Stimulated activated memory B cell treated with anti-CD40 and anti-IgM and Interleukin-4, amounts not matched to agents 10 μg/mL and 1 μg/mL and 100 μg/mL, for 72 hours (primary cell): ENCODE data around the gene AGFG2.

ENCODE experiments used
- ATAC-seq: fragments of 150-1000 bp; cut with Tn5 transposase; 2 replicates; pipeline ENCODE4 v1.10.0; 2021
- H3K27ac Mint-ChIP-seq: one replicate; pipeline ENCODE4 v1.8.0; 2022; ENCODE audit warnings: mild to moderate bottlenecking, mixed read lengths
- H3K27me3 Mint-ChIP-seq: one replicate; pipeline ENCODE4 v1.8.0; 2022; ENCODE audit warnings: mixed read lengths
- H3K36me3 Mint-ChIP-seq: one replicate; pipeline ENCODE4 v1.8.0; 2022; ENCODE audit warnings: mixed read lengths
- H3K4me1 Mint-ChIP-seq: one replicate; pipeline ENCODE4 v1.8.0; 2022; ENCODE audit warnings: mixed read lengths
- H3K4me3 Mint-ChIP-seq: one replicate; pipeline ENCODE4 v1.8.0; 2022; ENCODE audit warnings: mild to moderate bottlenecking, moderate library complexity, mixed read lengths
- H3K9me3 Mint-ChIP-seq: one replicate; pipeline ENCODE4 v1.8.0; 2022; ENCODE audit warnings: mixed read lengths

AGFG2 gene

GRCh38 chr7:100614308-100614861 lies 75.4 kb downstream of the AGFG2 start:
- no peak overlapping the region for H3K27ac Mint-ChIP-seq
- H3K36me3 Mint-ChIP-seq, result peaks cover 11% of the 10 kb centered on the region
- no peaks in the 10 kb centered on the region for H3K27me3 Mint-ChIP-seq
- H3K4me3 Mint-ChIP-seq, result no peak overlapping the region
- no peak for ATAC-seq
- no peaks in the 10 kb centered on the region for H3K9me3 Mint-ChIP-seq
- H3K4me1 Mint-ChIP-seq, result peaks cover 14% of the 10 kb centered on the region
